HepG2 (cell line): ENCODE results near the gene TM4SF1. TPM values are rescaled to one million over a fixed set of nuclear protein-coding genes. Genes with fewer than 3 reads are reported as not detected.

Experiments
- CBX1 ChIP-seq: IDR thresholded peaks from one replicate; pipeline ENCODE4 v1.6.1; 2016; ENCODE audit warnings: antibody characterized with exemption, low read depth
- CENPX ChIP-seq: sonication (generic); formaldehyde crosslinking; IDR thresholded peaks from 2 replicates; pipeline ENCODE4 v1.9.0; 2021; ENCODE audit warnings: mild to moderate bottlenecking, missing genetic modification reagents, moderate library complexity
- GATAD1 ChIP-seq: IDR thresholded peaks from 2 replicates; pipeline ENCODE4 v1.6.1; 2016; ENCODE audit warnings: missing genetic modification reagents, missing compliant biosample characterization
- GATAD2A ChIP-seq: IDR thresholded peaks from 2 replicates; pipeline ENCODE4 v1.6.1; 2016
- HMG20A ChIP-seq: IDR thresholded peaks from 2 replicates; pipeline ENCODE4 v1.6.1; 2016; ENCODE audit warnings: borderline replicate concordance
- MTF2 ChIP-seq: sonication (generic); formaldehyde crosslinking; IDR thresholded peaks from 2 replicates; pipeline ENCODE4 v1.5.0; 2020; ENCODE audit warnings: missing genetic modification reagents, borderline replicate concordance
- PAF1 ChIP-seq: IDR thresholded peaks from 2 replicates; pipeline ENCODE4 v1.6.1; 2016; ENCODE audit warnings: missing genetic modification reagents, missing compliant biosample characterization
- SIN3B ChIP-seq: fragments of 150-350 bp; IDR thresholded peaks from 2 replicates; pipeline ENCODE4 v1.6.1; 2014; ENCODE audit warnings: low read length
- SMYD3 ChIP-seq: sonication (generic); formaldehyde crosslinking; IDR thresholded peaks from 2 replicates; pipeline ENCODE4 v1.8.1; 2023; ENCODE audit warnings: mild to moderate bottlenecking, missing genetic modification reagents
- ZMYM4 ChIP-seq: sonication (generic); formaldehyde crosslinking; IDR thresholded peaks from 2 replicates; pipeline ENCODE4 v1.8.1; 2023; ENCODE audit warnings: mild to moderate bottlenecking, missing genetic modification reagents
- ZNF20 ChIP-seq: sonication (generic); formaldehyde crosslinking; IDR thresholded peaks from 2 replicates; pipeline ENCODE4 v1.4.0; 2020; ENCODE audit warnings: mild to moderate bottlenecking, moderate library complexity, missing genetic modification reagents
- ZNF256 ChIP-seq: sonication (generic); formaldehyde crosslinking; conservative IDR thresholded peaks from 2 replicates; pipeline ENCODE4 v1.4.0; 2020; ENCODE audit warnings: missing genetic modification reagents
- ZNF331 ChIP-seq: sonication (generic); formaldehyde crosslinking; IDR thresholded peaks from 2 replicates; pipeline ENCODE4 v1.4.0; 2020; ENCODE audit warnings: missing genetic modification reagents
- ZNF790 ChIP-seq: sonication (generic); formaldehyde crosslinking; IDR thresholded peaks from 2 replicates; pipeline ENCODE4 v1.8.0; 2022; ENCODE audit warnings: missing genetic modification reagents, mild to moderate bottlenecking, borderline replicate concordance
- ZNF879 ChIP-seq: sonication (generic); formaldehyde crosslinking; IDR thresholded peaks from 2 replicates; pipeline ENCODE4 v1.8.1; 2023; ENCODE audit warnings: missing genetic modification reagents
- polyA plus RNA-seq, 8 experiments: library from polyadenylated mRNA; depleted of rRNA in 3 of 8; stranded (reverse) in 7 of 8; unstranded in 1 of 8; fragments of >200 nt; fragmentation: Illumina TruSeq in 4 of 8; extraction: Trizol in 4 of 8; gene quantifications; 2 replicates each; pipeline versions ENCODE4 v1.2.1 to v1.2.3, GENCODE V29; 2011 to 2016; ENCODE audit warnings: low read depth in 4 of 8, missing spikeins in 1 of 8, mixed read lengths in 1 of 8; ENCODE audit not compliant: insufficient read depth in 1 of 8
- total RNA-seq, 5 experiments: library from RNA; depleted of rRNA; stranded (reverse); fragments of >200 nt; fragmentation: Illumina TruSeq; extraction: Trizol; gene quantifications; 2 replicates each; pipeline ENCODE4 v1.2.3, GENCODE V29; 2016; ENCODE audit warnings: low read depth in 1 of 5
- TF ChIP-seq, protein P1 (sequence below): sonication (generic); formaldehyde crosslinking; IDR thresholded peaks from 2 replicates; pipeline ENCODE4 v1.5.1; 2020; ENCODE audit warnings: mild to moderate bottlenecking, missing genetic modification reagents, borderline replicate concordance
- TF ChIP-seq, protein P2 (sequence below): sonication (generic); formaldehyde crosslinking; IDR thresholded peaks from 2 replicates; pipeline ENCODE4 v1.9.0; 2021; ENCODE audit warnings: missing genetic modification reagents, borderline replicate concordance
- TF ChIP-seq, protein P3 (sequence below): sonication (generic); formaldehyde crosslinking; IDR thresholded peaks from 2 replicates; pipeline ENCODE4 v1.4.0; 2020; ENCODE audit warnings: missing genetic modification reagents, borderline replicate concordance
- TF ChIP-seq, protein P4 (sequence below), 2 experiments: sonication (generic) in 1 of 2; formaldehyde crosslinking in 1 of 2; IDR thresholded peaks; 2 replicates each; pipeline versions ENCODE4 v1.4.0 to v1.6.1; 2018 to 2020; ENCODE audit warnings: missing genetic modification reagents in 2 of 2, borderline replicate concordance in 1 of 2, low read depth in 1 of 2, mild to moderate bottlenecking in 1 of 2, missing biosample characterization in 1 of 2
- TF ChIP-seq, protein P5 (sequence below): sonication (generic); formaldehyde crosslinking; IDR thresholded peaks from 2 replicates; pipeline ENCODE4 v1.8.0; 2023; ENCODE audit warnings: mild to moderate bottlenecking, missing genetic modification reagents
- TF ChIP-seq, protein P6 (sequence below): sonication (generic); formaldehyde crosslinking; IDR thresholded peaks from 2 replicates; pipeline ENCODE4 v1.5.0; 2020; ENCODE audit warnings: missing genetic modification reagents
- TF ChIP-seq, protein P7 (sequence below): sonication (generic); formaldehyde crosslinking; IDR thresholded peaks from 2 replicates; pipeline ENCODE4 v1.4.0; 2020; ENCODE audit warnings: mild to moderate bottlenecking, missing genetic modification reagents

TM4SF1 gene
- total and polyA plus RNA-seq, 2 of the 13 experiments (the other 11 are each of a cell fraction or from before 2014, with no cell fraction given) = 431 to 1,359 TPM

DNA sequence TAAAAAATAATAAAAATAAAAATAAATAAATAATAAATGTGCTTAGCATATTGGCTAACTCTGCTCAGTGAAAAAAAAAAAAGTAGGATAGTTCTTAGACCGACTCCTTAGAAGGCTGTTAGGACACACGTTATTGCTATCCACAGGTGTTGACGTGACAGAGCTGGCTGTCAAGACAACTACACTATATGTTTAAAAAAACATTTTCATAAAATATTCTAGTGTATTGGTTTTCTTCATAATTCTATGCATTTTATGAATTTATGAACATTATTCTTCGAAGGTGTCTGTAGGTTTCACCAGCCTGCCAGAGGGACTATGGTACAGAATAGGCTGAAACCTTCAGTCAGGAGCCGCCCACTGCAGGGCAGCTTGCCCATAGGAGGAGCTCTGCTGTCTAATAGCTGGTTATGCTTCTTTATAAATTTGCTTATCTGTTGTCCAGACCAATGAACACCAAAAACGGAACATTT lies 9.2 kb downstream of the TM4SF1 start (continued):
- TF ChIP-seq SIN3B (no peak), CBX1 (no peak), ZNF331 (CRISPR knock-in tag) (no peak), GATAD1 (CRISPR knock-in tag) (no peak), PAF1 (CRISPR knock-in tag) (peak; percentile 59; the same call in 1 of the 2 replicates), CENPX (CRISPR knock-in tag) (no peak), ZNF20 (CRISPR knock-in tag) (no peak), ZMYM4 (CRISPR knock-in tag) (no peak), GATAD2A (CRISPR knock-in tag) (peak; percentile 17; the same call in 1 of the 2 replicates), SMYD3 (CRISPR knock-in tag) (0 out of 2 replicates have a peak, but pooled peaks have one; percentile 14), HMG20A (CRISPR knock-in tag) (peak; percentile 21; the same call in 1 of the 2 replicates), MTF2 (CRISPR knock-in tag) (no peak), ZNF256 (CRISPR knock-in tag) (no peak), ZNF790 (CRISPR knock-in tag) (no peak), ZNF879 (CRISPR knock-in tag) (no peak)
- TF ChIP-seq, protein P1, sequence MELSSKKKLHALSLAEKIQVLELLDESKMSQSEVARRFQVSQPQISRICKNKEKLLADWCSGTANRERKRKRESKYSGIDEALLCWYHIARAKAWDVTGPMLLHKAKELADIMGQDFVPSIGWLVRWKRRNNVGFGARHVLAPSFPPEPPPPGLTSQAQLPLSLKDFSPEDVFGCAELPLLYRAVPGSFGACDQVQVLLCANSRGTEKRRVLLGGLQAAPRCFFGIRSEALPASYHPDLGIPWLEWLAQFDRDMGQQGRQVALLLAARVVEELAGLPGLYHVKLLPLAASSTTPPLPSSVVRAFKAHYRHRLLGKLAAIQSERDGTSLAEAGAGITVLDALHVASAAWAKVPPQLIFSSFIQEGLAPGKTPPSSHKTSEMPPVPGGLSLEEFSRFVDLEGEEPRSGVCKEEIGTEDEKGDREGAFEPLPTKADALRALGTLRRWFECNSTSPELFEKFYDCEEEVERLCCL (CRISPR knock-in tag) = no peak
- TF ChIP-seq, protein P2, sequence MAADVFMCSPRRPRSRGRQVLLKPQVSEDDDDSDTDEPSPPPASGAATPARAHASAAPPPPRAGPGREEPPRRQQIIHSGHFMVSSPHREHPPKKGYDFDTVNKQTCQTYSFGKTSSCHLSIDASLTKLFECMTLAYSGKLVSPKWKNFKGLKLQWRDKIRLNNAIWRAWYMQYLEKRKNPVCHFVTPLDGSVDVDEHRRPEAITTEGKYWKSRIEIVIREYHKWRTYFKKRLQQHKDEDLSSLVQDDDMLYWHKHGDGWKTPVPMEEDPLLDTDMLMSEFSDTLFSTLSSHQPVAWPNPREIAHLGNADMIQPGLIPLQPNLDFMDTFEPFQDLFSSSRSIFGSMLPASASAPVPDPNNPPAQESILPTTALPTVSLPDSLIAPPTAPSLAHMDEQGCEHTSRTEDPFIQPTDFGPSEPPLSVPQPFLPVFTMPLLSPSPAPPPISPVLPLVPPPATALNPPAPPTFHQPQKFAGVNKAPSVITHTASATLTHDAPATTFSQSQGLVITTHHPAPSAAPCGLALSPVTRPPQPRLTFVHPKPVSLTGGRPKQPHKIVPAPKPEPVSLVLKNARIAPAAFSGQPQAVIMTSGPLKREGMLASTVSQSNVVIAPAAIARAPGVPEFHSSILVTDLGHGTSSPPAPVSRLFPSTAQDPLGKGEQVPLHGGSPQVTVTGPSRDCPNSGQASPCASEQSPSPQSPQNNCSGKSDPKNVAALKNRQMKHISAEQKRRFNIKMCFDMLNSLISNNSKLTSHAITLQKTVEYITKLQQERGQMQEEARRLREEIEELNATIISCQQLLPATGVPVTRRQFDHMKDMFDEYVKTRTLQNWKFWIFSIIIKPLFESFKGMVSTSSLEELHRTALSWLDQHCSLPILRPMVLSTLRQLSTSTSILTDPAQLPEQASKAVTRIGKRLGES (CRISPR knock-in tag) = no peak
- TF ChIP-seq, protein P3, sequence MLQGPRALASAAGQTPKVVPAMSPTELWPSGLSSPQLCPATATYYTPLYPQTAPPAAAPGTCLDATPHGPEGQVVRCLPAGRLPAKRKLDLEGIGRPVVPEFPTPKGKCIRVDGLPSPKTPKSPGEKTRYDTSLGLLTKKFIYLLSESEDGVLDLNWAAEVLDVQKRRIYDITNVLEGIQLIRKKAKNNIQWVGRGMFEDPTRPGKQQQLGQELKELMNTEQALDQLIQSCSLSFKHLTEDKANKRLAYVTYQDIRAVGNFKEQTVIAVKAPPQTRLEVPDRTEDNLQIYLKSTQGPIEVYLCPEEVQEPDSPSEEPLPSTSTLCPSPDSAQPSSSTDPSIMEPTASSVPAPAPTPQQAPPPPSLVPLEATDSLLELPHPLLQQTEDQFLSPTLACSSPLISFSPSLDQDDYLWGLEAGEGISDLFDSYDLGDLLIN (CRISPR knock-in tag) = no peak
- TF ChIP-seq, protein P4, sequence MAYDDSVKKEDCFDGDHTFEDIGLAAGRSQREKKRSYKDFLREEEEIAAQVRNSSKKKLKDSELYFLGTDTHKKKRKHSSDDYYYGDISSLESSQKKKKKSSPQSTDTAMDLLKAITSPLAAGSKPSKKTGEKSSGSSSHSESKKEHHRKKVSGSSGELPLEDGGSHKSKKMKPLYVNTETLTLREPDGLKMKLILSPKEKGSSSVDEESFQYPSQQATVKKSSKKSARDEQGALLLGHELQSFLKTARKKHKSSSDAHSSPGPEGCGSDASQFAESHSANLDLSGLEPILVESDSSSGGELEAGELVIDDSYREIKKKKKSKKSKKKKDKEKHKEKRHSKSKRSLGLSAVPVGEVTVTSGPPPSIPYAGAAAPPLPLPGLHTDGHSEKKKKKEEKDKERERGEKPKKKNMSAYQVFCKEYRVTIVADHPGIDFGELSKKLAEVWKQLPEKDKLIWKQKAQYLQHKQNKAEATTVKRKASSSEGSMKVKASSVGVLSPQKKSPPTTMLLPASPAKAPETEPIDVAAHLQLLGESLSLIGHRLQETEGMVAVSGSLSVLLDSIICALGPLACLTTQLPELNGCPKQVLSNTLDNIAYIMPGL (CRISPR knock-in tag; IDR thresholded peaks at IDR 0.05; ENCODE audit: borderline replicate concordance in 1 of 2, low read depth in 1 of 2) = no peak
- TF ChIP-seq, protein P5, sequence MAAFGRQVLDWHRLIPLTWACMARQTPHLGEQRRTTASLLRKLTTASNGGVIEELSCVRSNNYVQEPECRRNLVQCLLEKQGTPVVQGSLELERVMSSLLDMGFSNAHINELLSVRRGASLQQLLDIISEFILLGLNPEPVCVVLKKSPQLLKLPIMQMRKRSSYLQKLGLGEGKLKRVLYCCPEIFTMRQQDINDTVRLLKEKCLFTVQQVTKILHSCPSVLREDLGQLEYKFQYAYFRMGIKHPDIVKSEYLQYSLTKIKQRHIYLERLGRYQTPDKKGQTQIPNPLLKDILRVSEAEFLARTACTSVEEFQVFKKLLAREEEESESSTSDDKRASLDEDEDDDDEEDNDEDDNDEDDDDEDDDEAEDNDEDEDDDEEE = no peak
- TF ChIP-seq, protein P6, sequence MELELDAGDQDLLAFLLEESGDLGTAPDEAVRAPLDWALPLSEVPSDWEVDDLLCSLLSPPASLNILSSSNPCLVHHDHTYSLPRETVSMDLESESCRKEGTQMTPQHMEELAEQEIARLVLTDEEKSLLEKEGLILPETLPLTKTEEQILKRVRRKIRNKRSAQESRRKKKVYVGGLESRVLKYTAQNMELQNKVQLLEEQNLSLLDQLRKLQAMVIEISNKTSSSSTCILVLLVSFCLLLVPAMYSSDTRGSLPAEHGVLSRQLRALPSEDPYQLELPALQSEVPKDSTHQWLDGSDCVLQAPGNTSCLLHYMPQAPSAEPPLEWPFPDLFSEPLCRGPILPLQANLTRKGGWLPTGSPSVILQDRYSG (CRISPR knock-in tag) = no peak
- TF ChIP-seq, protein P7, sequence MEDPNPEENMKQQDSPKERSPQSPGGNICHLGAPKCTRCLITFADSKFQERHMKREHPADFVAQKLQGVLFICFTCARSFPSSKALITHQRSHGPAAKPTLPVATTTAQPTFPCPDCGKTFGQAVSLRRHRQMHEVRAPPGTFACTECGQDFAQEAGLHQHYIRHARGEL (CRISPR knock-in tag) = no peak
